NCI-H2171 treated with DMSO at 0.1 percent for 48 hours (cell line): ENCODE results near the gene FKTN.
"Not testable (repeated sequence)": the region's sequence is repeated elsewhere in the genome, so short reads cannot be mapped to it uniquely, and the experiment has no call there.

Experiments used
- DNase-seq: peaks from one replicate; lab custom pipeline; 2025; lab: John Stamatoyannopoulos, UW

The FKTN gene

DNA sequence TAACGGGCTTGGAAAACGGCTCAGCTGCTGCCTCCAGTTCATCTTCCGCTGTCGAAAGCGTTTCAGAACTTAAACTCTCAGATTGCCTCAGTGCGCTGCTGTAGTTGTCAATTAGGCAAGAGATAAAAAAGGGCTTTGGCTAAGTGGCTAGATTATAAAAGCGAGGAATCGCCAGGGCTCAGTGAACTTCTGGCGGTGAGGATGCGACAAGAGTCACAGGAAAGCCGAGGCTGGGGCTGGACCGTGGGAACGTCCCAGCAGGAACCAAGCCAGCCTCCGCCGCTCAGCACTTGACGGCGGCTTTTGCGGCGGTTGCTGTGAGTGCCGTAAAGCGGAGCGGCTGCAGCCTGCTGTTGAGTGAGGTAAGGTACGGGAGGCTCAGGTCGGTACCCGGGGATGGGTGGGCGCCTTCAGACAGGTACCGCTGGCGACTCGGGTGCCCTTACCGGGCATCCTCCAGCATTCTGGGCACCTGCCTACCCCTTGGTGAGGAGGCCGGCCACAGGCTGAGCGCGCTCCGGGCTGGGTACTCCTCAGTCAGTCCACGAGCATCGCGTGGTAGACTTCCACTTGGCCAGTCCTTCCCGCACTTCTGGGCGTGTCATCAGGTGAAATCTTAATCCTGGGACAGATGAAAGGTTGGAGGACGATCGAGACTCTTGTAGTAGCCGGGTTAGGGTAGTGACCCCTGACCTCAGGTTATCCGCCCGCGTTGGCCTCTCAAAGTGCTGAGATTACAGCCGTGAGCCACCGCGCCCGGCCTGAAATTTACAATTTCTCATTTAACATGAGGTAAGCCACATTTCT is at the start of gene FKTN:
FKTN (plus strand) TSS at position 328 of the 807 bp plus-strand sequence. CDS start 16,902 bp downstream, outside the sequence.
- peak; percentile 88 for DNase-seq

DNA sequence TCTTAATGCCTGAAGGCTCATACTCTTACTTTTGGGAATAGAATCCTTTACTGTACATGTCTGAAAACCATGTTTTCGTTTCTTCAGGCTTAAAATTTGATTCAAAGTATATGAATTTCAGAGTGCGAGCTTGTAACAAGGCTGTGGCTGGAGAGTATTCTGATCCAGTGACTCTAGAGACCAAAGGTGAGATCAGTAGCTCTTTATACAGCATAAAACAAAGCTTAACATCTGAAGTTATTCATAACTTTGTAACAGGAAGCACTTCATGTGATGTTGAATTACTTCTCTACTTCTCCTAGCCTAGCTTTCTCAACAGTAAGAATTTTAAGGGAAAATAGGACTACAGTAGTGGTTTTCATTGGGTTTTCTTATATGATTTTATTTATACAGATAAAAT is 49.4 kb upstream of the FKTN start:
- DNase-seq: no peak

DNA sequence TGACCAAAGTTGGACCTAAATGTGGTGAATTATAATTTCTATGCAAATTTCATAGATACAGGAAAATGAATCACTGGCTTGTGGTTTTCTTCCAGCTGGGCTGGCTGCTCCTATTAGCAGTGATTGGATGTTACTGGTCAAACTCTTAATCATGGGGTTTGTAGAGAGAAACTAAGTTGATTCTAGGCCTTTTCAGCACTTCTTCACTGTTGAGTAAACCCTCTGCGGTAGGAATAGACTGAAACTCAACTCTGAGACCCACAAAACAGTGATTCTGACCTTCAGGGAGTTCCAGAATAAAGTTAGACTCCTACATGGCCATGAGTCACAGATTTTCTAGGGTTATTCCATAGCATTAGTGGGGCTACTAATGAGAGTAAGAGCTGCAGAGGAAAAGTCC is 47.9 kb upstream of the FKTN start:
- DNase-seq: no peak

DNA sequence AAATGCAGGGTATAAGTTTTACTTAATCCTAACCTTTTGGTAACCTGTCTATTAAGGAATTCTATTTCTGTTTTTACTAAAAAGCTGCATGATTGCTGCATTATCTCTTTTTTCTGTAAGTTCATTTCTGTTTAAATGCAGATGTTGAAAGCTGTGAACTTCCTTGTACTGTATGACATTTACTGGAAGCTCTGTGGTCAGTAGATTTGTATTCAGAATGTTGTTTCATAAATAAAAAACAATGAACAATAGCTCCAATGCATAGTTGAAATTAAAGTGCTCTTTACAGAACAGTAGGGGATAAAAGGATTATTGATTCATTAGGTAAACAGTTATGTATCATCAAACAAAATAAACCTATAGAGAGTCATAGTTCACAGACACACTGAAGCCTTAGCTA is 46.5 kb upstream of the FKTN start:
- DNase-seq: no peak

DNA sequence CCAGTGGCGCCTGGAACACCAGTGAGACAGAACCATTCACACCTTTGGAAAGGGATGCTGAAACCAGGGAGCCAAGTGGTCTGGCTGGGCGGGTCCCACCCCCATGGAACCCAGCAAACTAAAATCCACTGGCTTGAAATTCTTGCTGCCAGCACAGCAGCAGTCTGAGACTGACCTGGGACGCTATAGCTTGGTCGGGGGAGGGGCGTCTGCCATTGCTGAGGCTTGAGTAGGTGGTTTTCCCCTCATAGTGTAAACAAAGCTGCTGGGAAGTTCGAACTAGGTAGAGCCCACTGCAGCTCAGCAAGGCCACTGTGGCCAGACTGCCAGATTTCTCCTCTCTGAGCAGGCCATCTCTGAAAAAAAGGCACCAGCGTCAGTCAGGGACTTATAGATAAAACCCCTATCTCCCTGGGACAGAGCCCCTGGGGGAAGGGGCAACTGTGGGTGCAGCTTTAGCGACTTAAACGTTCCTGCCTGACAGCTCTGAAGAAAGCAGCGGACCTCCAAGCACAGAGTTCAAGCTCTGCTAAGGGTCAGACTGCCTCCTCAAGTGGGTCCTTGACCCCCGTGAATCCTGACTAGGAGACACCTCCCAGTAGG is 42.0 kb upstream of the FKTN start:
- DNase-seq: no peak

DNA sequence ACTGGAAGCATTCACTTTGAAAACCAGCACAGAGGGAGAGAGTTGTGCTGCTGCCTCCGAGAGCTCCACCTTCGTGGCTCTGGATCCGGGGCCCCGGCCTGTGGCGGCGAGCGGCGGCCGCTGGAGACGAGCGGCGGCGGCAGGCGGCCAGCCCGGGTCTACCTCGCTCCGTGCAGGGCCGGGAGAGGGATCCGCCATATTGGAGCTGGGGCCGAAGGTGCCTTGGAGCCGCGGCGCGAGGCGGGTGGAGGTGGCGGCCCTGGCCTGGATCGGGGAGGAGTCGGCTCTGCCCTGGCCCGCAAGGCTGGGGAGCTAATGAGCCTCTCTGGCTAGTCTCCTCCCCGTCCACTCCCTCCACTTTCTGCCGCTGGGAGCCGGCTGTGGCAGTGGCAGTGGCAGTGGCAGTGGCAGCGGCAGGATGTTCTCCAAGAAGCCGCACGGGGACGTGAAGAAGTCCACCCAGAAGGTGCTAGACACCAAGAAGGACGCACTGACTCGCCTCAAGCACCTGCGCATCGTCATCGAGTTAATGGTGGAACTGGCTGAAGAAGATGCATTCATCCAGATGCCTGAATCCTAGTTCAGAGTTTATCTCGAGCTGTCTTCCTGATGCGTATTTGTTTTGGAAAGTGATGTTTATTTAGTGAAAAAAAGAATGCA is 38.1 kb upstream of the FKTN start:
- DNase-seq: peak; percentile 34

DNA sequence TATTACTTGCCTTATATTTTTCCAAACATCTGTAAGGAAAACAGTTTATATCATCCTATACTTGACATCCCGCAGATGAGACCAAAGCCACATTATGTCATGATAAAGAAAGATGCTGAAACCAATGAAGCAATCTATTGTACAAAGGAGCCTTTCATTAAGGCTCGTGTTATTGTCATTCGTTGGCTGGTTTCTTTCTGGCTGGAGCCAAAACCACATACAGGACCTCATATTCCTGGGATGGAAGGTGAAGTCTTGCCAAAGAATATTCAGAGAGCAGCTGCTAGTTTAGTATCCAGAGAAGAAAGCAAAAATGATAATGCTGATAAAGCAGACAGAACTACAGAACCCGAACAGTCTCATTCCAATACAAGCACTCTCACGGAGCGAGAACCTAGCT is 36.9 kb upstream of the FKTN start:
- not testable (repeated sequence) for DNase-seq

DNA sequence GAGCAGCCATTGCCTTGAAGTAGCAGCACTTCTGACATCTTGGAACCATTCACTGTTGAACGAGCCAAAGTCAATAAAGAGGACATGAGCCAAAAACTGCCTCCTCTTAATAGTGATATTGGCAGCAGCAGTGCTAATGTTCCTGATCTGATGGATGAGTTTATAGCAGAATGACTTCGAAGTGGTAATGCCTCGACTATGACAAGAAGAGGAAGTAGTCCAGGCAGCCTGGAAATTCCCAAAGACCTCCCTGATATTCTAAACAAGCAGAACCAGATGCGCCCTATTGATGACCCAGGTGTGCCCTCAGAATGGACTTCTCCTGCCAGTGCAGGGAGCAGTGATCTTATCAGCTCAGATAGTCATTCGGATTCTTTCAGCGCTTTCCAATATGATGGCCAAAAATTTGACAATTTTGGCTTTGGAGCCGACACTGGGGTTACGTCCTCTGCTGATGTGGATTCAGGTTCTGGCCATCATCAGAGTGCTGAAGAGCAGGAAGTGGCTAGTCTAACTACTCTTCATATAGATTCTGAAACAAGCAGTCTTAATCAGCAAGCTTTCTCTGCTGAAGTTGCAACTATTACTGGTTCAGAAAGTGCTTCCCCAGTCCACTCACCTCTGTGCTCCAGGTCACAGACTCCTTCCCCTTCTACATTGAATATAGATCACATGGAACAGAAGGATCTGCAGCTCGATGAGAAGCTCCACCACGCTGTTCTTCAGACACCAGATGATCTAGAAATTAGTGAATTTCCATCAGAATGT is 35.1 kb upstream of the FKTN start:
- not testable (repeated sequence) for DNase-seq

DNA sequence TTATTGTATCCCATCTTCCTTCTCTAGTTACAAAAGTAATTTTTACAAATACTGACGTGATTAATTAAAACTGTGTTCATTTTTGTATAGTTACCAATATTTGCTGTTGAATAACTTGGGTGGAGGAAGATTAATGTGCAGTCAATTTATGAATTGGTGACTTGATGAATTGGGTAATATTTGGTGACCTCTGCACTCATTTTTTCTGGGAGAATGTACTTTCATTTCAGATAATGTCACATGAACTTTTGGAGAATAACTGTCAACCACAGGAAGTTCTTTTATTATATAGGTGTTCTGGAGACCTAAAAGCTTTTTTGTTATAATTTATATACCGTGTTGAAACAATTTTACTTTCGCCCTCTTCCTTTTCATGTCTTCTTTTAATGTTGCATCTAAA is 26.4 kb upstream of the FKTN start:
- no peak for DNase-seq

DNA sequence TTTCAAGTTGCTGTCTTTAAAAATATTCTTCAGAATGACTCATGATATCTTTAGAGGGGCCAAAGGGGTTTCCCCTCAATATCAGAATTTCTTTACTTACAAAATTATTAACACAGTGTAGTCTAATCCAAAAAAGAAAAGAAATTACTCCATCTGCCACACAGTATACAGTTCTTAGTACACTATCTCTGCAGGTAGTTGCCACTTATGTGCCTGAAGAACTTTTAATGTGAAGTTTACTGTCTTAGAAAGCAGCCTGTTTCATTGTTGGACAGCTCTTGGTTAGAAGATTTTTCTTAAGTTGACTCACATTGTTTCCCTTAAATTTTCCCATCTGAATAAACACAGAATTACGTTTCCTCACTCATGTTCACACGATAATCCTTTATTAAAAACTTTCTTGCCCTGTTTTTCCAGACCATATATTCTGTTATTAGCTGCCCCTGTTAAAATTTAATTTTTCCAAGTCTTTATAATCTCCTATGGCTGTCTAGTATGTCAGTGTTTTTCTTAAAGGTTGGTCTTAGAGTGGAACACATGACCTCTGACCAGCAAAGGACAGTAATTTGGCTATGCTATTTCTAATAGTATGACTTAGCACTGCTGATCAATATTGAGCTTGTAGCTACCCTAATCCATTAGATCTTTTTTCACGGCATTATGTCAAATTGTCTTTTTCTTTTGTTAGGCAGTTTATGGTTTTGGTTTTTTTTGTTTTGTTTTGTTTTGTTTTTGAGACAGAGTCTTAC is 21.8 kb upstream of the FKTN start:
- no peak for DNase-seq

DNA sequence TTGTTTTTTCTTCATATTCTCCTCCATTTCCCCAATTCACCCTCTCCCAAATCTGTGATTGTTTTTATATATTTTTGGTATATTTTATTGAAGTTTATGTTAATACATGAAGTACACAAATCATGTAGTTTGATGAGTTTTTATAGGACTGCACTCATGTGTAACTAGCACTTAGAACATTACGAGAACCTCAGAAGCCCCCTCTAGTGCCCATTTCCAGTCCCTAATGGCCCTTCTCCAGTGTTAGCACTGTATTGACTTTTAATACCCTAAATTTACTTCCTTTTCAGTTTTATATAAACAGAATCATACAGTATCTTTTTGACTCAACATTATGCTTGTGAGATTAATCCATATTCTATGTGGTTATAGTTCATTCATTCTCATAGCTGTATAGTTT is 18.5 kb upstream of the FKTN start:
- DNase-seq: no peak

DNA sequence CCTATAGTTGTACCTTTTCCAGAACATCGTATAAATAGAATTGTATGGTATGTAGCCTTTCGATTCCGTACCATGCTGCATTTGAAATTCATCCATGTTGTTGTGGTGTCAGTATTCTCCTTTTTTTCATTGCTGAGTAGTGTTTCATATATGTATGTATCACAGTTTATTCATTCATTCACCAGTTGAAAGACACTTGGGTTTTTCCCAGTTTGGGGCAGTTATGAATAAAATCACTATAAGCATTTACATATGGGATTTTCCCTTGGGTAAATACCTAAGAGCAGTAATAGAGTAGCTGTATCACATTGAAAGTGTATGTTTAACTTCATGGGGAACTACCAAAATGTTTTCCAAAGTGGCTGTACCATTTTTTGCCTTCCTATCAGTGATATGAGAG is 16.1 kb upstream of the FKTN start:
- DNase-seq: no peak

DNA sequence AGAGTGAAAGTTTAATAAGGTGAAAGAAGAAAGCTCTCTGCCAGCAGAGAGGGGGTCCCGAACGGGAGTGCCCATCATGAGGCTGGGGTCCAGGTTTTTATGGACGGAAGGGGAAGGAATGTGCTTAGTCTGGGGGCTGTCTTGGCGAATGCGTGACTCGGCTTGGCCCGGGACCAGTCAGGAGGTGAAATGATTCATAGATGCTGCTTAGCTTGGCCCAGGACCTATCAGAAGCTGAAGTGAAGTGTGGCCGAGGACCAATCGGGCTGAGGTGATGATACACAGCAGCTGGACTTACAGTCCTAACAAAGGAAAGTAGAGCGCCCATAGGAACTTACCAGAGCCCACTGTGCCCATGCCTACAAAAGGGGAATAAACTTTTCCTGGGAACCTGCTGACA is 3.9 kb upstream of the FKTN start:
- no peak for DNase-seq

DNA sequence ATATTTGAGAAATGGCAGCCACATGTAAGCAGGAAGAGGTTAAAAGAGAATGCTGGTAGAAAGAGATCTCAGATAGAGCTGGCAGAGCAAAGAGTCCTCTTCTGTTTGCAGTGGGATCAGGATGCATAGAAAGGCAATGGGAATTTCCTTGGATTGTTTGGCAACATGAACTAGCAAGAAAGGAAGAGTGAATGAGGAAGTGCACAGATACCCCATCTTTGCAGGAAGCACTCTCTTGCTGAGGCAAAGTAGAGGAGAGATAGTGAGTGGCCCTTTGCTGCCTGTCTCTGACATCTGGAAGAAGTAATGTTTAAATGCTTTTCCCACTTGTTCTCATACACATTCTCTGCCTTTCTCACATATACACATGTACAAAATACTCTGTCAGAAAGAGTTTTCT is 14.5 kb downstream of the FKTN start:
- no peak for DNase-seq

DNA sequence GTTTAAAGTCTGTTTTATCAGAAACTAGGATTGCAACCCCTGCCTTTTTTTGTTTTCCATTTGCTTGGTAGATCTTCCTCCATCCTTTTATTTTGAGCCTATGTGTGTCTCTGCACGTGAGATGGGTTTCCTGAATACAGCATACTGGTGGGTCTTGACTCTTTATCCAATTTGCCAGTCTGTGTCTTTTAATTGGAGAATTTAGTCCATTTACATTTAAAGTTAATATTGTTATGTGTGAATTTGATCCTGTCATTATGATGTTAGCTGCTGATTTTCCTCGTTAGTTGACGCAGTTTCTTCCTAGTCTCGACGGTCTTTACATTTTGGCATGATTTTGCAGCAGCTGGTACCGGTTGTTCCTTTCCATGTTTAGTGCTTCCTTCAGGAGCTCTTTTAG is 22.0 kb downstream of the FKTN start:
- not testable (repeated sequence) for DNase-seq

DNA sequence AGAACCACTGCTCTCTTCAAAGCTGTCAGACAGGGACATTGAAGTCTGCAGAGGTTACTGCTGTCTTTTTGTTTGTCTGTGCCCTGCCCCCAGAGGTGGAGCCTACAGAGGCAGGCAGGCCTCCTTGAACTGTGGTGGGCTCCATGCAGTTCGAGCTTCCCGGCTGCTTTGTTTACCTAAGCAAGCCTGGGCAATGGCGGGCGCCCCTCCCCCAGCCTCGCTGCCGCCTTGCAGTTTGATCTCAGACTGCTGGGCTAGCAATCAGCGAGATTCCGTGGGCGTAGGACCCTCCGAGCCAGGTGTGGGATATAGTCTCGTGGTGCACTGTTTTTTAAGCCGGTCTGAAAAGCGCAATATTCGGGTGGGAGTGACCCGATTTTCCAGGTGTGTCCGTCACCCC is 23.6 kb downstream of the FKTN start:
- DNase-seq: not testable (repeated sequence)

DNA sequence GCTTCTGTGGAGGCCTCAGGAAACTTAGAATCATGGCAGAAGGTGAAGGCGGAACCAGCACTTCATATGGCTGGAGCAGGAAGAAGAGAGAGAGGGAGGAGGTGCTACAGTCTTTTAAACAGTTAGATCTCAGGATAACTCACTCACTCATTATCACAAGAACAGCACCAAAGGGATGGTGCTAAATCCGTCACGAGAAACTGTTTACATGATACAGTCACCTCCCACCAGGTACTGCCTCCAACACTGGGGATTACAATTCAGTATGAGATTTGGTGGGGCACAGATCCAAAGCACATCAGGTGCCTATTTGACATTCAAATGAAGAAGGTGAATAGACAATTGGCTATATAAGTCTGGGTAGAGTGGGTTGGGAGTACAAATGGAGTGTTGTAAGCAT is 35.2 kb downstream of the FKTN start:
- DNase-seq: no peak

DNA sequence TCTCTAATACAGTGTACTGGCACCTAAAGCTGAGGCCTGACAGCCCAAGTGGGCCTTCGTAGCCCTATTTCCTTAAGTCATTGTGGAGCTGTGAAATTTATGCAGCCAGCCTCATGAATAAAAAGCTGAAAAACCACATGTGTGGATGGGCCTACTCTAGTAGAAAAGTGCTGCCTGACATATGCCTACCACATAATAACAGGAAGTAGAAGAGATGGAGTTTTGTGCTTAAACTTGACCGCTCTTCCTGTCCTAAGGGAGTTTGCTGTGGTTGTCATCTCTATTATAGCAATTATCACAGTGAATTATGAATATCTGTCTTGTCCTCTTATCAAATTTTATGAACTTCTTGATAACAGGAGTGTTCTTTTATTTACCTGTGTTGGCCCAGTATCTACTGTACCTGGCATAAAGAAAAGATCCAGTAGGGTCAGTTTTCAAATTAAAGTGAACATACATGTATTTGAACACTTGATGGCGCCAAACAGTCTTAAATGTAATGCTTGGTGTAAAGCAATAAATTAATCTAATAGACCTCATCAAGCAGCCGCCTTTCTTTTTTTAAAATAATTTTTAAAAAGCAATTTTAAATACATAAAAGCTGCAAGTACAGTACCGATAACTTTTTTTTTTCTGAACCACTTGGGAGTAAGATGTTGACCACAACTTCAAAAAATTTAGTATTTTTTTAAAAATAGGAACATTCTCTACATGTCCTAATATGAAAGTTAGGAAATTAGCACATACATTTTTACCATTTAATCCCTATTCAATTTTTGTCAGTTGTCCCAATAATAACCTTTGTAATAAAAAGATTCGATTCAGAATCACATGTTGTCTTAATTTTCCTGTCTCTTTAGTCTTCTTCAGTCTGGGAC is 51.0 kb downstream of the FKTN start:
- peak; percentile 68 for DNase-seq

DNA sequence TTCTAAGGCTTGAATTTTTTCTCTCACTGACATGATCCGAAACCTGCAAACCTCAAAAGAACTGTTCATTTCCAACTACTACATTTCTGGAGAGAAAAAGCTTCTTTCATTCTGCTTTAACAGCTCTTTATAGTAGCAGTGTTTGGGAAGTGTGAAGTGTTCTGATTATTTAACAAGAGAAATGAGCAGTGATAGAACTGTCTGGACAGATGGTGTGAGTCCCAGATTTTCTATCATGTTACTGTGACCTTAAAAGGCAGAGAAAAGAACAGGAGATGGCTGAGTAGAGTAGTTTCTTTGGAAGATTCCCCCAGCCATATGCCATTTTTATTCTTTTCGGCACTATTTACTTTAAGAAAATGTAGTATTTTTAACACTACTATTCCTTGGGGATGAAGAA is 63.1 kb downstream of the FKTN start:
- peak; percentile 90 for DNase-seq

DNA sequence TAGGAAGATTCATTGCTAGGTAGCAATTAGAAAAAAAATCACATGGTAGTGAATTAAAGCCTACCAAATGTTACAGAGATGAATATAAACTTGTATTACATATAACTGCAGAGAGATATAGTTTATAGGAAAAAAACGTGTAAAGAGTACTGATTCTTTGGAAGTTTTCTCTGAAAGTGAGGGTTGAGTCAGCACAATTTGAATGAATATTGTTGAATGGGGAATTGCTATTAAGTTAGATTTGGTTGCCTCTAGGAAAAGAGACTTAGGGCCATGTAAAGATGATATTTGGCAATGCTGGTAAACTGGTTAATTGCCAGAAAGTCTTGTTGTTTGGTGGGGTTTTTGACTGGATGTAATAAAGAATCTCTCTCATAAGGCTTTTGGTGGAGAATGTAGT is 67.2 kb downstream of the FKTN start:
- no peak for DNase-seq

DNA sequence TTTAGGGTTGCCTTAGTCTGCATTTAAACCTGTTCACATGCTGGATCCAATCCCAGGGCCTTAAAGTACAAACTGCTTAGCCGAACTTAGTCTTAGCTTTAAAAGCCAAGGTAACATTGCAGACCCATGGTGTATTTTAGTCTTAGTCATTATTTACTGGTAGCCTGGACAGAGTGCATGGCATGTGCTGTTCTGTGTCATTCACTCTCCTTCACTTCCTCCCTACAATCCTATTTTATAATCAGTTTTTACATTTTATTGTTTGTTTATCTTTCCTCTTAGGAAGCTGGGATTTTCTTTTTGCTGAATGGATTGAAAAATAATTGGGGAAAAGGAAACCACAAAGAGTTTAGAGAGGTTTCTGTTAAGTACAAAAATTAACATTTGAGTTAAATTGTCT is 74.9 kb downstream of the FKTN start:
- DNase-seq: no peak
